ENCODE data around the gene EOLA1. TPM values are rescaled to one million over a fixed set of nuclear protein-coding genes. Genes with fewer than 3 reads are reported as not detected.
A peak's percentile ranks its signal among the peaks of the same experiment; 100 is the strongest.
"Not testable (repeated sequence)": the region's sequence is repeated elsewhere in the genome, so short reads cannot be mapped to it uniquely, and the experiment has no call there.

EOLA1 gene
- total RNA-seq, 4 donors from 2014 or later, result 5.7 to 10.9 (median 8.7) TPM

GRCh38 chrX:149539283-149540130 is 1.3 kb upstream of the EOLA1 start:
- peak overlapping the region; percentile 67 for H3K4me3 ChIP-seq
- H3K27me3 ChIP-seq, result no peaks in the 10 kb centered on the region
- TF ChIP-seq POLR2A (IDR thresholded peaks at IDR 0.05), result no peak
- TF ChIP-seq CTCF (IDR thresholded peaks at IDR 0.05), result no peak
- no peak for TF ChIP-seq POLR2AphosphoS5 (IDR thresholded peaks at IDR 0.05)
- TF ChIP-seq EP300 (IDR thresholded peaks at IDR 0.05), result no peak
- DNase-seq (ENCODE audit: low spot score in 2 of 2), result peak; percentile 92 to 95
- peaks cover 2% of the 10 kb centered on the region for H3K36me3 ChIP-seq
- no peaks in the 10 kb centered on the region for H3K9me3 ChIP-seq
- 42% methylated on average over 34 of the region's 34 CpGs for WGBS
- peaks cover 9% of the 10 kb centered on the region for H3K4me1 ChIP-seq
- H3K27ac ChIP-seq, result peak overlapping the region; percentile 77

GRCh38 chrX:149540131-149540620 is 636 bp upstream of the EOLA1 start:
- 50% methylated on average over 23 of the region's 24 CpGs for WGBS
- peak overlapping the region; percentile 88 for H3K27ac ChIP-seq

GRCh38 chrX:149541521-149542047 is 772 bp downstream of the EOLA1 start:
- WGBS, result 44% methylated on average over 3 of the region's 13 CpGs
- Histone ChIP-seq H3K4me1 (peaks cover 9% of the 10 kb centered on the region), H3K27me3 (no peaks in the 10 kb centered on the region), H3K27ac (peak overlapping the region; percentile 88), H3K4me3 (peak overlapping the region; percentile 67), H3K9me3 (no peaks in the 10 kb centered on the region), H3K36me3 (peaks cover 5% of the 10 kb centered on the region)
- no peak for DNase-seq (ENCODE audit: low spot score in 2 of 2)
- no peak for TF ChIP-seq POLR2A (IDR thresholded peaks at IDR 0.05)
- TF ChIP-seq POLR2AphosphoS5 (IDR thresholded peaks at IDR 0.05), result no peak
- TF ChIP-seq CTCF (IDR thresholded peaks at IDR 0.05), result no peak
- no peak for TF ChIP-seq EP300 (IDR thresholded peaks at IDR 0.05)

More at GRCh38 chrX:149540131-149540620, 636 bp upstream of the EOLA1 start:
- H3K36me3 ChIP-seq, result peaks cover 2% of the 10 kb centered on the region
- no peaks in the 10 kb centered on the region for H3K27me3 ChIP-seq
- H3K4me3 ChIP-seq, result peak overlapping the region; percentile 67
- peak; percentile 95 to 96 for DNase-seq (ENCODE audit: low spot score in 2 of 2)
- peaks cover 9% of the 10 kb centered on the region for H3K4me1 ChIP-seq
- H3K9me3 ChIP-seq, result no peaks in the 10 kb centered on the region
- no peak for TF ChIP-seq EP300 (IDR thresholded peaks at IDR 0.05)
- TF ChIP-seq POLR2A (IDR thresholded peaks at IDR 0.05), result no peak
- no peak for TF ChIP-seq POLR2AphosphoS5 (IDR thresholded peaks at IDR 0.05)
- no peak for TF ChIP-seq CTCF (IDR thresholded peaks at IDR 0.05)

DNA sequence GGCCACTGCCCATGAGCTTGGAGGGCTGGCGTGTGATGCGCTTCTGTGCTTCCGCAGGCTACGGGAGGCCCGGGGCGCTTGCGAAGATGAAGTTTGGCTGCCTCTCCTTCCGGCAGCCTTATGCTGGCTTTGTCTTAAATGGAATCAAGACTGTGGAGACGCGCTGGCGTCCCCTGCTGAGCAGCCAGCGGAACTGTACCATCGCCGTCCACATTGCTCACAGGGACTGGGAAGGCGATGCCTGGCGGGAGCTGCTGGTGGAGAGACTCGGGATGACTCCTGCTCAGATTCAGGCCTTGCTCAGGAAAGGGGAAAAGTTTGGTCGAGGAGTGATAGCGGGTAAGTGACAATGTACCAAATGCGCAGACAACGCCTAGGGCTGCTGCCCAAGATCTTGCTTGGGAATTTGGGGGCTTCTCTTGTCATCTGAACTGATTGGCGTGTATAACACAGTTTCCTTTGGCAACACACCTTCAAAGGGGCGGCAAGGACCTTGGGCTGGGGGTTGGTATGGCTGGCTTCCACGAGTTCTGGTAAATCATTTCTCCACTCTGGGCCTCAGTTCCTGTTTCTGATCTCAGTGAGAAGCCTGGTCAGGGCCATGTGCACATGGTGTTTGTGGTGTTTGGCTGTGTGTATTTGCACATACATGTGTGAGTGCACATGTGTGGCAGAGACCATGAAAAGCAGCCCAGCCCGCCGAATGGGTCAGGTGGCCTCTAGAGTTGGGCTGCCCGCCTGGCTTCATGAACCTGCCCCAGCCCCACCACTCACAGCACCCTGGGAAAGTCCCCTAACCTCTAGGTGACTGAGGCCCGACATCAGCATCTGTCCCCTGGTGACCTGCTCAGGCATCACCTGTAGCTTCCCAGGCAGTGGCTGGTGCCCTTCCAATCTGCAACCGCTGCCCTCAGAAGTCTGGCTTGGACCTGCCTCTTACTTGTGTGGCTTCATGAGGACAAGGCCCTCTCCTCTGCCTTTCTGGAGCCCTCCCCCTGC is 5.0 kb downstream of the EOLA1 start:
- H3K27ac ChIP-seq, H3K4me3 ChIP-seq: not testable (repeated sequence)

GRCh38 chrX:149546962-149547361 is 6.2 kb downstream of the EOLA1 start:
- WGBS, result 100% methylated on average over 1 of the region's 1 CpG
- DNase-seq (ENCODE audit: low spot score in 2 of 2); H3K4me1 ChIP-seq; H3K27me3 ChIP-seq; H3K27ac ChIP-seq; H3K36me3 ChIP-seq; H3K4me3 ChIP-seq; H3K9me3 ChIP-seq: not testable (repeated sequence)

More for the DNA sequence above, 5.0 kb downstream of the EOLA1 start:
- not testable (repeated sequence) for DNase-seq (ENCODE audit: low spot score in 2 of 2); H3K27me3 ChIP-seq; H3K36me3 ChIP-seq; H3K4me1 ChIP-seq; H3K9me3 ChIP-seq
- WGBS, result 68% methylated on average over 10 of the region's 29 CpGs

GRCh38 chrX:149547782-149548181 is 7.0 kb downstream of the EOLA1 start:
- not testable (repeated sequence) for H3K36me3 ChIP-seq; H3K4me1 ChIP-seq; H3K9me3 ChIP-seq; H3K4me3 ChIP-seq; DNase-seq (ENCODE audit: low spot score in 2 of 2); H3K27ac ChIP-seq; H3K27me3 ChIP-seq
- 60% methylated on average over 1 of the region's 3 CpGs for WGBS

DNA sequence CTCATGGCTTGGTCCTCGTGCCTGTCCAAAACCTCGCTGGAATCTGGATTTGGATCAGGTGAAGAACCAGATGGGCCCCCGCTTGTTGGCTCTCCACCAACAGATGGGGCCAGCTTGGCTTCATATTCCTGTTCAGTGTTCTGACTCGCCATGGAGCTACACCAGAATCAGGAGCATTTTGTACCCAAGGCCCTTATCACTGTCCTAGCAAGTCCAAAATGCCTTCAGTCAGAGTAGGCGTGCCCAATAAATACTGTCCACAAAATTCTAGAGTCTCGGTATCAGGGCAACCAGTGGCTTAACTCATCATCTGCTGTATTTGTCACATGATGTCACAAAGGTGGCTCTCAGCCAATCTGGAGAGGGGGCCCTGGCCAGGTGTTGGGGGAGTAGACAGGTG is 8.9 kb downstream of the EOLA1 start, which contains the start of gene HSFX3:
Gene HSFX3 (minus strand): TSS at position 224 of the 400 bp plus-strand sequence. CDS start 72 bp downstream, at position 152.
- H3K9me3 ChIP-seq; H3K27me3 ChIP-seq; H3K4me1 ChIP-seq; DNase-seq (ENCODE audit: low spot score in 2 of 2); H3K4me3 ChIP-seq; H3K27ac ChIP-seq; H3K36me3 ChIP-seq: not testable (repeated sequence)
- WGBS, result no CpG with 5 or more reads among the region's 6 CpGs

DNA sequence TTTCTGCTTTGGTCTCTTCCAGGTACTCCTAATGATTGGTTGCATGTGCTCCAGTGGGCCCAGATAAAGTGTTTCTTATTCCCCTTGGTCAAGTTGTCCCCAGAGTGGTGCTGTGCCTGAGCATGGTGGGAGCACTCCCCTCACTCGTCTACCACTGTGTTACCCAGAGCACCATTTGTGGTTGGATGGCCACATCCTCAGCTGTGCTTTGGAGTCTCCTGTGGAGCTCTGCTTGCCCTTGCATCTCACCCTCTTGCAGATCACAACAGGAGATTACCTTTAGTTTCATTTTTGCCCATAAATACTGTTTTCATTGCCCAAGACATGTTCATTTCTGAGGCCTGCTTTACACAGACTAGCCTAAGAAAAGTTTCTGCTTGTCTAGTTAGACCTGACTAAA is 9.6 kb downstream of the EOLA1 start:
- not testable (repeated sequence) for DNase-seq (ENCODE audit: low spot score in 2 of 2)

GRCh38 chrX:149551245-149551938 is 10.6 kb downstream of the EOLA1 start:
- H3K9me3 ChIP-seq; H3K4me1 ChIP-seq; H3K27ac ChIP-seq; H3K27me3 ChIP-seq; H3K4me3 ChIP-seq; DNase-seq (ENCODE audit: low spot score in 2 of 2); H3K36me3 ChIP-seq: not testable (repeated sequence)
- no CpG with 5 or more reads among the region's 4 CpGs for WGBS

More for the DNA sequence above, 9.6 kb downstream of the EOLA1 start:
- H3K4me3 ChIP-seq, H3K36me3 ChIP-seq, H3K27ac ChIP-seq, H3K9me3 ChIP-seq, H3K27me3 ChIP-seq, H3K4me1 ChIP-seq: not testable (repeated sequence)
- WGBS, result 73% methylated on average over 1 of the region's 1 CpG

All from suprapubic skin (tissue), 4 donors.